Calu3 (cell line): ENCODE results near the gene RRN3. TPM values are rescaled to one million over a fixed set of nuclear protein-coding genes. Genes with fewer than 3 reads are reported as not detected.

Source experiments
- BruUV-seq: library from RNA; stranded (reverse); fragments of 400-500 nt; replicated peaks from 2 replicates; lab custom pipeline; 2021; lab: Mats Ljungman, UMichigan
- CTCF ChIA-PET: fragments of 300-600 bp; sonication (Branson Sonifier 250); formaldehyde crosslinking; loops from one replicate; lab custom pipeline; 2022; ENCODE audit warnings: antibody characterized with exemption; lab: Charles Lee
- DNase-seq: peaks from one replicate; pipeline ENCODE4 v3.0.0; 2022
- H3K27ac Mint-ChIP-seq: one replicate; pipeline ENCODE4 v1.8.0; 2022; ENCODE audit warnings: mixed read lengths; ENCODE audit not compliant: unreplicated experiment
- H3K27me3 Mint-ChIP-seq: one replicate; pipeline ENCODE4 v1.8.0; 2022; ENCODE audit warnings: mixed read lengths; ENCODE audit not compliant: unreplicated experiment
- H3K36me3 Mint-ChIP-seq: one replicate; pipeline ENCODE4 v1.8.0; 2022; ENCODE audit warnings: mild to moderate bottlenecking, moderate library complexity, mixed read lengths; ENCODE audit not compliant: insufficient read depth, unreplicated experiment
- H3K4me1 Mint-ChIP-seq: one replicate; pipeline ENCODE4 v1.8.0; 2022; ENCODE audit warnings: mild to moderate bottlenecking, low read depth, mixed read lengths; ENCODE audit not compliant: unreplicated experiment
- H3K4me3 Mint-ChIP-seq: one replicate; pipeline ENCODE4 v1.8.0; 2022; ENCODE audit warnings: mild to moderate bottlenecking, low read depth, moderate library complexity, mixed read lengths; ENCODE audit not compliant: unreplicated experiment
- H3K9me3 Mint-ChIP-seq: one replicate; pipeline ENCODE4 v1.8.0; 2022; ENCODE audit warnings: low read depth, mixed read lengths; ENCODE audit not compliant: unreplicated experiment
- CTCF ChIP-seq: fragments of 200-600 bp; IDR thresholded peaks from one replicate; pipeline ENCODE4 v1.8.0; 2022; ENCODE audit warnings: antibody characterized with exemption; ENCODE audit not compliant: unreplicated experiment
- intact Hi-C: fragments of 100-400 bp; cut with micrococcal nuclease; formaldehyde crosslinking; loops from one replicate; pipeline ENCODE4 v1.10.0; 2022; ENCODE audit not compliant: unreplicated experiment
- total RNA-seq: library from RNA; stranded (reverse); gene quantifications from 2 replicates; pipeline ENCODE4 v1.2.3, GENCODE V29; 2022

RRN3 gene
- total RNA-seq, 1 experiment from 2014 or later = 45.3 TPM

GRCh38 chr16:15043344-15043743, 50.7 kb downstream of the RRN3 start:
- BruUV-seq = no TSS peak
- TF ChIP-seq CTCF = no peak
- intact Hi-C loops = no loop called here
- Mint-ChIP-seq H3K27me3 (no peaks in the 10 kb centered on the region), H3K36me3 (peaks cover 51% of the 10 kb centered on the region), H3K4me3 (no peak overlapping the region), H3K4me1 (no peaks in the 10 kb centered on the region), H3K9me3 (no peaks in the 10 kb centered on the region), H3K27ac (no peak overlapping the region)
- CTCF ChIA-PET = no interaction called here
- no peak for DNase-seq

GRCh38 chr16:15041271-15042004, 52.6 kb downstream of the RRN3 start:
- Mint-ChIP-seq H3K27me3 (no peaks in the 10 kb centered on the region), H3K4me3 (no peak overlapping the region), H3K4me1 (no peaks in the 10 kb centered on the region), H3K36me3 (peaks cover 43% of the 10 kb centered on the region), H3K9me3 (no peaks in the 10 kb centered on the region), H3K27ac (no peak overlapping the region)
- CTCF ChIA-PET = no interaction called here
- BruUV-seq = no TSS peak
- DNase-seq = no peak
- TF ChIP-seq CTCF = no peak
- intact Hi-C loops = no loop called here

GRCh38 chr16:15038689-15039088, 55.4 kb downstream of the RRN3 start:
- CTCF ChIA-PET = no interaction called here
- Mint-ChIP-seq H3K27me3 (no peaks in the 10 kb centered on the region), H3K4me3 (no peak overlapping the region), H3K36me3 (peaks cover 52% of the 10 kb centered on the region), H3K9me3 (no peaks in the 10 kb centered on the region), H3K27ac (no peak overlapping the region), H3K4me1 (no peaks in the 10 kb centered on the region)
- TF ChIP-seq CTCF = no peak
- BruUV-seq = no TSS peak
- intact Hi-C loops = no loop called here
- no peak for DNase-seq

GRCh38 chr16:15037745-15038144, 56.3 kb downstream of the RRN3 start:
- Mint-ChIP-seq H3K36me3 (peaks cover 56% of the 10 kb centered on the region), H3K27ac (no peak overlapping the region), H3K4me3 (no peak overlapping the region), H3K4me1 (no peaks in the 10 kb centered on the region), H3K27me3 (no peaks in the 10 kb centered on the region), H3K9me3 (no peaks in the 10 kb centered on the region)
- intact Hi-C loops = no loop called here
- CTCF ChIA-PET = no interaction called here
- BruUV-seq = TSS peak; percentile 19
- DNase-seq = no peak
- no peak for TF ChIP-seq CTCF
